ENCODE data around the gene MICAL1.

Gene MICAL1

DNA sequence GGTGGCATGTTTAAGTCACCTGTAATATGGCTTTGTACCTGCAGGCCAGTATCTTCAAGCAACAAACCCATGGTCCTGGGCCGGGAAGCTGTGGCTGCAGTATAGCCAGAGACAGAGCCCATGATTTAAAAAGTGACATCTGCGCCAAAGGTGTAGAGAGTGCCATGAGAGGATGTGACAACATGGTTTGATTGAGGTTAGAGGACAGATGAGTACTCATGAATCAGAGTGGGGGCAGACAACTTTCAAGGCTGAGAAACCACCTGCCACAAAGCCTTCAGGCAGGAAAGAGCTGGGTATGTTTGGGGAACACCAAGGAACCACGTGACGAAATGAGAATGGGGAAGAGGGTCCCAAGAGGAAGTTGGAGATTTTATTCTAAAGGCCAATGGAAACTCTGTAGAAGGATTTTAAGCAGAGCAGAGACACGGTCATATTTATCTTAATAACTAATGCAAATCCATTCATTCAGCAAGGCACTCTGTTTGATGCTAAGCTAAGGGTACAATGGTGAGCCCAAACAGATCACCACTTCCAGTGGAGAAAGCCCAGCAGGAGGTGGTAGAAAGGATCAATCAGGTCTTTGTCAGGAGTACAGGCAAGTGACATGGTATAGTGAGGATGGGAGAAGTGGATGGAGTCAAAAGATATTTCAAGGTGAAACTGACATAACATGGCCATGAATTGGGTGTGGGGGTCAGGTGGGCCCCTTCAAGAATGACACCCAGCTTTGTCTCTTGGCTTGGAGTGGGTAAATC, 3.4 kb upstream of the MICAL1 start:
- Histone ChIP-seq H3K9ac (no peak overlapping the region), H3K4me2 (ENCODE audit: low read length) (no peak overlapping the region), H3K4me1 (peaks cover 29% of the 10 kb centered on the region), H3K79me2 (no peaks in the 10 kb centered on the region), H2AFZ (no peak overlapping the region), H3K9me3 (ENCODE audit: control insufficient read depth, low read length) (no peaks in the 10 kb centered on the region), H3K4me3 (ENCODE audit: low read depth, low read length) (no peak overlapping the region), H3K36me3 (ENCODE audit: control insufficient read depth, insufficient read depth, low read length) (no peaks in the 10 kb centered on the region), H3K27ac (peak overlapping the region; percentile 22), H3K27me3 (ENCODE audit: control insufficient read depth, insufficient read depth, low read length) (no peaks in the 10 kb centered on the region)
- TF ChIP-seq, protein P1, sequence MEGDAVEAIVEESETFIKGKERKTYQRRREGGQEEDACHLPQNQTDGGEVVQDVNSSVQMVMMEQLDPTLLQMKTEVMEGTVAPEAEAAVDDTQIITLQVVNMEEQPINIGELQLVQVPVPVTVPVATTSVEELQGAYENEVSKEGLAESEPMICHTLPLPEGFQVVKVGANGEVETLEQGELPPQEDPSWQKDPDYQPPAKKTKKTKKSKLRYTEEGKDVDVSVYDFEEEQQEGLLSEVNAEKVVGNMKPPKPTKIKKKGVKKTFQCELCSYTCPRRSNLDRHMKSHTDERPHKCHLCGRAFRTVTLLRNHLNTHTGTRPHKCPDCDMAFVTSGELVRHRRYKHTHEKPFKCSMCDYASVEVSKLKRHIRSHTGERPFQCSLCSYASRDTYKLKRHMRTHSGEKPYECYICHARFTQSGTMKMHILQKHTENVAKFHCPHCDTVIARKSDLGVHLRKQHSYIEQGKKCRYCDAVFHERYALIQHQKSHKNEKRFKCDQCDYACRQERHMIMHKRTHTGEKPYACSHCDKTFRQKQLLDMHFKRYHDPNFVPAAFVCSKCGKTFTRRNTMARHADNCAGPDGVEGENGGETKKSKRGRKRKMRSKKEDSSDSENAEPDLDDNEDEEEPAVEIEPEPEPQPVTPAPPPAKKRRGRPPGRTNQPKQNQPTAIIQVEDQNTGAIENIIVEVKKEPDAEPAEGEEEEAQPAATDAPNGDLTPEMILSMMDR (IDR thresholded peaks at IDR 0.05), result no peak

DNA sequence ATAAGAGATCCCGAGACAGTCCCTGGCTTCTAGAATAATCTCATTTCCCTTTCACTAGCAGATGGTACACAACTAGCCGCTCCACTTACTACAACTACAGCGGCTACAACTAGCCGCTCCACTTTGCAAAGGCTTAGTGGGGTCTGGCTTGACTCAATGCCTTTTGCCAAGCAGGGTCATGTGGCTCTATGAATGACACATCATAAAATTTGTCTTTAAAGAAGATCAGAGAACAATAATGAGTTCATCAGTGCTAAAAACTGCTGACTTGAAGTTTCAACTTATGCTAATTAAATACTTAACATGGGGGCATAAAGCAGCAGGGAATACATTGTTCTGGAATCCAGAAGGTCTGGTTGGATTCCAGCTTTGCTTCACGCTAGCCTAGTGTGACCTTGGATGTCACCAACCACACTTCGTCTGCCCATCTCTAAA, 2.0 kb upstream of the MICAL1 start:
- TF ChIP-seq, protein P1 (IDR thresholded peaks at IDR 0.05), result no peak
- no peaks in the 10 kb centered on the region for H3K9me3 ChIP-seq (ENCODE audit: control insufficient read depth, low read length)
- no peaks in the 10 kb centered on the region for H3K79me2 ChIP-seq
- no peak overlapping the region for H3K4me3 ChIP-seq (ENCODE audit: low read depth, low read length)
- no peak overlapping the region for H3K9ac ChIP-seq
- no peak overlapping the region for H2AFZ ChIP-seq
- H3K4me2 ChIP-seq (ENCODE audit: low read length), result peak overlapping the region; percentile 7
- no peaks in the 10 kb centered on the region for H3K36me3 ChIP-seq (ENCODE audit: control insufficient read depth, insufficient read depth, low read length)
- no peak overlapping the region for H3K27ac ChIP-seq
- H3K4me1 ChIP-seq, result peaks cover 30% of the 10 kb centered on the region
- H3K27me3 ChIP-seq (ENCODE audit: control insufficient read depth, insufficient read depth, low read length), result no peaks in the 10 kb centered on the region

GRCh38 chr6:109456710-109457561, 1.4 kb upstream of the MICAL1 start:
- Histone ChIP-seq H3K4me2 (ENCODE audit: low read length) (peak overlapping the region; percentile 91), H2AFZ (peak overlapping the region; percentile 53), H3K27me3 (ENCODE audit: control insufficient read depth, insufficient read depth, low read length) (no peaks in the 10 kb centered on the region), H3K27ac (peak overlapping the region; percentile 42), H3K79me2 (no peaks in the 10 kb centered on the region), H3K9ac (no peak overlapping the region), H3K36me3 (ENCODE audit: control insufficient read depth, insufficient read depth, low read length) (no peaks in the 10 kb centered on the region), H3K9me3 (ENCODE audit: control insufficient read depth, low read length) (no peaks in the 10 kb centered on the region), H3K4me1 (peaks cover 26% of the 10 kb centered on the region), H3K4me3 (ENCODE audit: low read depth, low read length) (no peak overlapping the region)
- TF ChIP-seq, protein P1 (IDR thresholded peaks at IDR 0.05), result no peak

GRCh38 chr6:109456111-109456583, 575 bp upstream of the MICAL1 start:
- Histone ChIP-seq H3K4me3 (ENCODE audit: low read depth, low read length) (peak overlapping the region; percentile 65), H3K27ac (no peak overlapping the region), H3K36me3 (ENCODE audit: control insufficient read depth, insufficient read depth, low read length) (no peaks in the 10 kb centered on the region), H3K9me3 (ENCODE audit: control insufficient read depth, low read length) (no peaks in the 10 kb centered on the region), H3K27me3 (ENCODE audit: control insufficient read depth, insufficient read depth, low read length) (no peaks in the 10 kb centered on the region), H3K79me2 (no peaks in the 10 kb centered on the region), H3K4me2 (ENCODE audit: low read length) (peak overlapping the region; percentile 91), H2AFZ (peak overlapping the region; percentile 98), H3K4me1 (peaks cover 26% of the 10 kb centered on the region), H3K9ac (no peak overlapping the region)
- TF ChIP-seq, protein P1 (IDR thresholded peaks at IDR 0.05), result no peak
